SK-N-SH treated with all-trans-retinoic acid at 6 μM for 48 hours (cell line): ENCODE data around the gene CRYGC.
"Not testable (repeated sequence)": the region's sequence is repeated elsewhere in the genome, so short reads cannot be mapped to it uniquely, and the experiment has no call there.

Experiments used
- ATAC-seq: fragments of 200-7000 bp; cut with Tn5 transposase; 3 replicates; pipeline ENCODE4 v1.9.1; 2020; ENCODE audit warnings: mild to moderate bottlenecking, moderate library complexity
- ARNTL ChIP-seq: fragments of 450-650 bp; formaldehyde crosslinking; IDR thresholded peaks from 2 replicates; pipeline ENCODE4 v1.5.0; 2020; ENCODE audit warnings: low read depth, mild to moderate bottlenecking, moderate library complexity, borderline replicate concordance
- BACH2 ChIP-seq: fragments of 250-450 bp; sonication (Bioruptor Pico); IDR thresholded peaks from 2 replicates; pipeline ENCODE4 v1.9.0; 2021; ENCODE audit warnings: mild to moderate bottlenecking, borderline replicate concordance
- CSDC2 ChIP-seq: fragments of 250-450 bp; sonication (Bioruptor Pico); IDR thresholded peaks from 2 replicates; pipeline ENCODE4 v1.5.0; 2020; ENCODE audit warnings: mild to moderate bottlenecking, moderate library complexity
- GLIS3 ChIP-seq: fragments of 250-450 bp; sonication (Bioruptor Pico); IDR thresholded peaks from 2 replicates; pipeline ENCODE4 v1.5.0; 2020; ENCODE audit warnings: mild to moderate bottlenecking, moderate library complexity
- ISL1 ChIP-seq: fragments of 250-450 bp; sonication (Bioruptor Pico); IDR thresholded peaks from 2 replicates; pipeline ENCODE4 v2.1.2; 2022; ENCODE audit warnings: mild to moderate bottlenecking, moderate library complexity
- OSR1 ChIP-seq: fragments of 250-450 bp; sonication (Bioruptor Pico); IDR thresholded peaks from 2 replicates; pipeline ENCODE4 v1.8.0; 2022; ENCODE audit warnings: moderate library complexity, mild to moderate bottlenecking, inconsistent platforms
- PPARA ChIP-seq: fragments of 250-450 bp; sonication (Bioruptor Pico); IDR thresholded peaks from 2 replicates; pipeline ENCODE4 v1.5.0; 2020; ENCODE audit warnings: mild to moderate bottlenecking, borderline replicate concordance
- RARB ChIP-seq: fragments of 250-450 bp; sonication (Bioruptor Pico); IDR thresholded peaks from 2 replicates; pipeline ENCODE4 v1.8.0; 2021; ENCODE audit warnings: mild to moderate bottlenecking, moderate library complexity
- TCF4 ChIP-seq: fragments of 250-450 bp; sonication (Bioruptor Pico); IDR thresholded peaks from 2 replicates; pipeline ENCODE4 v1.8.0; 2021; ENCODE audit warnings: mild to moderate bottlenecking, moderate library complexity, borderline replicate concordance
- TOX ChIP-seq: fragments of 250-450 bp; sonication (Bioruptor Pico); IDR thresholded peaks from 2 replicates; pipeline ENCODE4 v1.8.0; 2021; ENCODE audit warnings: mild to moderate bottlenecking, moderate library complexity, borderline replicate concordance
- ZC3H10 ChIP-seq: fragments of 250-450 bp; sonication (Bioruptor Pico); IDR thresholded peaks from 2 replicates; pipeline ENCODE4 v1.5.1; 2021; ENCODE audit warnings: mild to moderate bottlenecking, moderate library complexity
- ZFP3 ChIP-seq: fragments of 250-450 bp; sonication (Bioruptor Pico); IDR thresholded peaks from 2 replicates; pipeline ENCODE4 v1.5.0; 2020; ENCODE audit warnings: mild to moderate bottlenecking, moderate library complexity
- ZFP30 ChIP-seq: fragments of 450-650 bp; formaldehyde crosslinking; IDR thresholded peaks from 2 replicates; pipeline ENCODE4 v1.5.0; 2022; ENCODE audit warnings: mild to moderate bottlenecking, moderate library complexity
- ZNF70 ChIP-seq: fragments of 450-650 bp; formaldehyde crosslinking; IDR thresholded peaks from 2 replicates; pipeline ENCODE4 v1.5.0; 2020; ENCODE audit warnings: mild to moderate bottlenecking, moderate library complexity
- ZNF8 ChIP-seq: fragments of 450-650 bp; formaldehyde crosslinking; IDR thresholded peaks from 2 replicates; pipeline ENCODE4 v1.5.0; 2020; ENCODE audit warnings: mild to moderate bottlenecking, moderate library complexity
- TF ChIP-seq, protein P1 (sequence below): fragments of 250-450 bp; sonication (Bioruptor Pico); IDR thresholded peaks from 2 replicates; pipeline ENCODE4 v1.5.1; 2021; ENCODE audit warnings: mild to moderate bottlenecking, moderate library complexity
- TF ChIP-seq, protein P2 (sequence below): fragments of 250-450 bp; sonication (Bioruptor Pico); IDR thresholded peaks from 2 replicates; pipeline ENCODE4 v1.5.1; 2020; ENCODE audit warnings: low read depth, mild to moderate bottlenecking, moderate library complexity
- TF ChIP-seq, protein P3 (sequence below): fragments of 250-450 bp; sonication (Bioruptor Pico); IDR thresholded peaks from 2 replicates; pipeline ENCODE4 v1.5.0; 2020; ENCODE audit warnings: mild to moderate bottlenecking, moderate library complexity

The CRYGC gene

DNA sequence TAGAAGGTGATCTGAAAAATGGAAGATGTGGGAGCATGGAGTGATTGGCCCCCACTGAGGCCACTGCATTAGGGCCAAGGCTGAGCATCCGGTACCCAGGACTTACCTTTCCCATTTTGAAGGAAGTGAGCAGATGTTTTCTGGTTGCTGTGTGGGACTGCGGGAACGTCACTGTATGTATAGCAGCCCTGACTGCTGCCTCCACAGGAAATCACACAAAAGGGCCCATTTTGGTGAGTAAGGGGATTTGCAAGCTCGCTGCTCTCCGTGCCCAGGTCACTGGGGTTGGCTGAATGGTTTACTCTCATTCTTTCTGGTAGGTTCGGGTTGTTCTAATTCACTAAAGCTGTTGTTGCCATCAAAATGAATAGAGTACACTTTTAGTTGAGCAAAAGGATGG, 16.4 kb upstream of the CRYGC start, which contains the start of gene CRYGB:
CRYGB (minus strand) TSS at position 153 of the 400 bp plus-strand sequence; CDS start at position 115, 38 bp downstream.
- TF ChIP-seq ZC3H10 (CRISPR knock-in tag) (no peak), TOX (CRISPR knock-in tag) (no peak), CSDC2 (CRISPR knock-in tag) (no peak), GLIS3 (CRISPR knock-in tag) (no peak)
- TF ChIP-seq, all 23 proteins: peak for 0
- no peak for ATAC-seq

DNA sequence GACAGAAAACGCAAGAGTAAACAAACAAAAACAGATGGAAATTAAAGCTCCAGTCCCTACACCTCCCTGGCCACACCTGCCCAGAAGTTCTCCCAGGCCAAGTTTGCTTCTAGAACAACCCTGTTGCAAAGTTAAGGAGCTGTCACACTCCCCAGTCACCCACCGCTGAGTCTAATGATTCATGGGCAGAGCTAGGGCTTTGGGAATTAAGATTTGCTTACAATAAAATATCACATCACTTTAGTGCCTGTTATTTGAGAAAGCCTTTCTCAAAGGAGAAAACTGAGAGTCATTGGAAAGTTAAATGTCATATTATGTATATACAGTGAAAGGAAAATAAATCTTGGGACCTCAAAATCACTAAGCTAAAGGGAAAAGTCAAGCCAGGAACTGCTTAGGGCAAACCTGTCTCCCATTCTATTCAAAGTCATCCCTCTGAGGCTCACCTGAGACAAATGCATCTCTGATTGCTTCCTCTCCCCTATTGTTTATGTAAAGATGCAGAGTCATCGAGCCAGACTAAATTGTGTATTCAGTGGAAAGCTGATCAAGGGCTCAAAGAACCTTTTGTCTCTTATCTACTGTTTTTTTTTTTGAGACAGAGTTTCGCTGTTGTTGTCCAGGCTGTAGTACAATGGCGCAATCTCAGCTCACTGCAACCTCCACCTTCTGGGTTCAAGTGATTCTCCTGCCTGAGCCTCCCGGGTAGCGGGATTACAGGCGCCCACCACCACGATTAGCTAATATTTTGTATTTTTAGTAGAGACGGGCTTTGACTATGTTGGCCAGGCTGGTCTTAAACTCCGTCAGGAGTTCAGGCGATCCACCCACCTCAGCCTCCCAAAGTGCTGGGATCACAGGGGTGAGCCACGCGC, 13.5 kb upstream of the CRYGC start:
- TF ChIP-seq PPARA, result no peak
- TF ChIP-seq ZFP30 (CRISPR knock-in tag), result no peak
- TF ChIP-seq ZFP3, result no peak
- no peak for TF ChIP-seq ZNF70 (CRISPR knock-in tag)
- no peak for TF ChIP-seq GLIS3 (CRISPR knock-in tag)
- peak; percentile 43 for ATAC-seq

DNA sequence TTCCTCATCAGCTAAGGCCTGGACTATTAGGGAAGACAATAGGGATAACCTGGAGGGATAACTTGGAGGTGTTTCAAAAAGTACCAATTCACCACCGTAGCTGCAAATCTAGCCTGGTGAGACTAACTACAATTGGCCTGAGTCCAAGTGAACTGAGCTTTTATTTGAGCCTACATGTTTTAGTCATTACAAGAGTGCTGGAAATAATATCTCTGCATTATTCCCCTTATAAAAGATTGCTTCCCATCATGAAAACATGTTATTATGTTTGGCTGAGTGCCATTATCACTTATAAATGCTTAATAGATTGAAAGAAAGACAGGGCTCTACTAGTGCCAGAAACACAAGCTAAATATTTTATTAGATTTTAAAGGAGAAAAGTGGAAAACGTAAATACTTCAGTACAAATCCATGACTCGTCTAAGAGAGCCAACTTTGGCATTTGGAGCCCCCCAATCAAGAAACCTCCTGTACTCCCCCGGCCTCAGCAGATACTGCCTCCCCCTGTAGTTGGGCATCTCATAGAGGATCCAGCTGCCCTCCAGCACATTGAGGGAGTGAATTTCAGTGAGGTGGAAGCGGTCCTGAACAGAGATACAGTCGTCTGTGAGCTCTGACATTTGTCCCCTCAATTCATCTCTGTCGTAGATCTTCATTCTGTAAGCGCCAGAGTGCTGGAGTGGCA, 12.8 kb upstream of the CRYGC start:
- ATAC-seq, result peak; percentile 80
- TF ChIP-seq ISL1 (CRISPR knock-in tag) (peak; percentile 77), TCF4 (peak; percentile 40; the same call in 1 of the 2 replicates), ZNF8 (CRISPR knock-in tag) (no peak; the same call in 1 of the 2 replicates), TOX (CRISPR knock-in tag) (no peak)
- TF ChIP-seq, protein P1, sequence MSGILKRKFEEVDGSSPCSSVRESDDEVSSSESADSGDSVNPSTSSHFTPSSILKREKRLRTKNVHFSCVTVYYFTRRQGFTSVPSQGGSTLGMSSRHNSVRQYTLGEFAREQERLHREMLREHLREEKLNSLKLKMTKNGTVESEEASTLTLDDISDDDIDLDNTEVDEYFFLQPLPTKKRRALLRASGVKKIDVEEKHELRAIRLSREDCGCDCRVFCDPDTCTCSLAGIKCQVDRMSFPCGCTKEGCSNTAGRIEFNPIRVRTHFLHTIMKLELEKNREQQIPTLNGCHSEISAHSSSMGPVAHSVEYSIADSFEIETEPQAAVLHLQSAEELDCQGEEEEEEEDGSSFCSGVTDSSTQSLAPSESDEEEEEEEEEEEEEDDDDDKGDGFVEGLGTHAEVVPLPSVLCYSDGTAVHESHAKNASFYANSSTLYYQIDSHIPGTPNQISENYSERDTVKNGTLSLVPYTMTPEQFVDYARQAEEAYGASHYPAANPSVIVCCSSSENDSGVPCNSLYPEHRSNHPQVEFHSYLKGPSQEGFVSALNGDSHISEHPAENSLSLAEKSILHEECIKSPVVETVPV (CRISPR knock-in tag), result no peak

DNA sequence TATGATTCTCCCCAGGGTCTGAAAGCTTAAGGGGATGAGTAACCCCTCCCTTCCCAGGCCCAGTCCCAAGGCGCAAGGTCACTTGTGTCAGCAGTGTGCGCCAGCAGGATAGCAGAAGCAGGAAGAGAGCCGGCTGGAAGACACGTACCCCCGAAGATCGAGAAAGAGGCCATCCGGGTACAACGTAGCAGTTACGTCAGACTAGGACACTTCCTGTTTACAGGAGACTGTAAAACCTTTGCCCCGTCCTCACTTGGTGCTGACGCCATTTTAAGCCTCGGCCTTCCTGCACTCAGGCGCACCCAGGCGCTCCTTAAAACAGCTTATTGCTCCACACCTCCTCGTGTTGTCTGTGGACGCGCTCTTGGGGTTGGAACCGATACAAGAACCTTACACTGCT, 9.8 kb upstream of the CRYGC start:
- ATAC-seq, result no peak
- TF ChIP-seq BACH2, result no peak
- TF ChIP-seq, protein P1 (CRISPR knock-in tag), result no peak
- no peak for TF ChIP-seq ARNTL
- TF ChIP-seq TOX (CRISPR knock-in tag), result no peak
- TF ChIP-seq ZFP3, result no peak
- TF ChIP-seq CSDC2 (CRISPR knock-in tag), result no peak
- TF ChIP-seq, protein P2, sequence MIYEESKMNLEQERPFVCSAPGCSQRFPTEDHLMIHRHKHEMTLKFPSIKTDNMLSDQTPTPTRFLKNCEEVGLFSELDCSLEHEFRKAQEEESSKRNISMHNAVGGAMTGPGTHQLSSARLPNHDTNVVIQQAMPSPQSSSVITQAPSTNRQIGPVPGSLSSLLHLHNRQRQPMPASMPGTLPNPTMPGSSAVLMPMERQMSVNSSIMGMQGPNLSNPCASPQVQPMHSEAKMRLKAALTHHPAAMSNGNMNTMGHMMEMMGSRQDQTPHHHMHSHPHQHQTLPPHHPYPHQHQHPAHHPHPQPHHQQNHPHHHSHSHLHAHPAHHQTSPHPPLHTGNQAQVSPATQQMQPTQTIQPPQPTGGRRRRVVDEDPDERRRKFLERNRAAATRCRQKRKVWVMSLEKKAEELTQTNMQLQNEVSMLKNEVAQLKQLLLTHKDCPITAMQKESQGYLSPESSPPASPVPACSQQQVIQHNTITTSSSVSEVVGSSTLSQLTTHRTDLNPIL (CRISPR knock-in tag), result no peak
- no peak for TF ChIP-seq RARB (CRISPR knock-in tag)
- no peak for TF ChIP-seq ZNF70 (CRISPR knock-in tag)
- TF ChIP-seq TCF4, result no peak
- no peak for TF ChIP-seq ISL1 (CRISPR knock-in tag)
- no peak for TF ChIP-seq OSR1 (CRISPR knock-in tag)
- TF ChIP-seq, protein P3, sequence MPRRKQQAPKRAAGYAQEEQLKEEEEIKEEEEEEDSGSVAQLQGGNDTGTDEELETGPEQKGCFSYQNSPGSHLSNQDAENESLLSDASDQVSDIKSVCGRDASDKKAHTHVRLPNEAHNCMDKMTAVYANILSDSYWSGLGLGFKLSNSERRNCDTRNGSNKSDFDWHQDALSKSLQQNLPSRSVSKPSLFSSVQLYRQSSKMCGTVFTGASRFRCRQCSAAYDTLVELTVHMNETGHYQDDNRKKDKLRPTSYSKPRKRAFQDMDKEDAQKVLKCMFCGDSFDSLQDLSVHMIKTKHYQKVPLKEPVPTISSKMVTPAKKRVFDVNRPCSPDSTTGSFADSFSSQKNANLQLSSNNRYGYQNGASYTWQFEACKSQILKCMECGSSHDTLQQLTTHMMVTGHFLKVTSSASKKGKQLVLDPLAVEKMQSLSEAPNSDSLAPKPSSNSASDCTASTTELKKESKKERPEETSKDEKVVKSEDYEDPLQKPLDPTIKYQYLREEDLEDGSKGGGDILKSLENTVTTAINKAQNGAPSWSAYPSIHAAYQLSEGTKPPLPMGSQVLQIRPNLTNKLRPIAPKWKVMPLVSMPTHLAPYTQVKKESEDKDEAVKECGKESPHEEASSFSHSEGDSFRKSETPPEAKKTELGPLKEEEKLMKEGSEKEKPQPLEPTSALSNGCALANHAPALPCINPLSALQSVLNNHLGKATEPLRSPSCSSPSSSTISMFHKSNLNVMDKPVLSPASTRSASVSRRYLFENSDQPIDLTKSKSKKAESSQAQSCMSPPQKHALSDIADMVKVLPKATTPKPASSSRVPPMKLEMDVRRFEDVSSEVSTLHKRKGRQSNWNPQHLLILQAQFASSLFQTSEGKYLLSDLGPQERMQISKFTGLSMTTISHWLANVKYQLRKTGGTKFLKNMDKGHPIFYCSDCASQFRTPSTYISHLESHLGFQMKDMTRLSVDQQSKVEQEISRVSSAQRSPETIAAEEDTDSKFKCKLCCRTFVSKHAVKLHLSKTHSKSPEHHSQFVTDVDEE (CRISPR knock-in tag), result no peak

DNA sequence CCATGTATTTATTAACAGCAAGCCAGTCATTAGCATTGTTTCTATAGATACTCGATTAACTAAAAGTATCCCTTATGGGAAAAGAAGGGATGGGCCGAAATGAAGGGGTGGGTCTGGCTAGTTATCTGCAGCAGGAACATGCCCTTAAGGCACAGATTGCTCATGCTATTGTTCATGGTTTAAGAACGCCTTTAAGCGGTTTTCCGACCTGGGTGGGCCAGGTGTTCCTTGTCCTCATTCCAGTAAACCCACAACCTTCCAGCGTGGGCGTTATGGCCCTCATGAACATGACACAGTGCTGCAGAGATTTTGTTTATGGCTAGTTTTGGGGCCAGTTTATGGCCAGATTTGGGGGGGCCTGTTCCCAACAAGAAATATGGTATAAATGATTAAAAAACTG, 8.7 kb upstream of the CRYGC start:
- not testable (repeated sequence) for ATAC-seq
